H1 (cell line): ENCODE data around the gene PCDHGA7. TPM values are rescaled to one million over a fixed set of nuclear protein-coding genes. Genes with fewer than 3 reads are reported as not detected.
"Not testable (repeated sequence)": the region's sequence is repeated elsewhere in the genome, so short reads cannot be mapped to it uniquely, and the experiment has no call there.

ENCODE experiments used
- CTCF ChIA-PET: fragments of 300-600 bp; sonication (Branson Sonifier 250); formaldehyde crosslinking; loops from one replicate; lab custom pipeline; 2021; ENCODE audit not compliant: partially characterized antibody; lab: Charles Lee
- POLR2A ChIA-PET: fragments of 300-600 bp; sonication (Branson Sonifier 250); formaldehyde crosslinking; loops from one replicate; lab custom pipeline; 2021; ENCODE audit warnings: inconsistent platforms; ENCODE audit not compliant: partially characterized antibody; lab: Charles Lee
- DNase-seq, 2 experiments: peaks; one replicate each; pipeline versions ENCODE4 v3.0.0 to v3.0.0-alpha.2; 2010 to 2022; ENCODE audit warnings: low spot score in 2 of 2, low read depth in 1 of 2, mixed read lengths in 1 of 2
- FAIRE-seq: peaks from 2 replicates; lab custom pipeline; 2011; peaks lifted over from hg19 to GRCh38; lab: Jason Lieb, UNC
- H2AFZ ChIP-seq: 2 replicates; pipeline ENCODE4 v1.8.1; 2012; ENCODE audit warnings: low read length, inconsistent platforms
- H2AK5ac ChIP-seq: 2 replicates; pipeline ENCODE4 v1.6.1; 2013; ENCODE audit warnings: low read depth, low read length
- H2BK120ac ChIP-seq: replicated peaks from 2 replicates; pipeline ENCODE3; 2013; ENCODE audit warnings: low read depth, low read length, inconsistent platforms
- H2BK12ac ChIP-seq: 2 replicates; pipeline ENCODE4 v1.6.1; 2013; ENCODE audit warnings: low read depth, low read length
- H2BK15ac ChIP-seq: 2 replicates; pipeline ENCODE4 v1.6.1; 2013; ENCODE audit warnings: low read length
- H2BK20ac ChIP-seq: 2 replicates; pipeline ENCODE4 v1.6.1; 2013; ENCODE audit warnings: low read length
- H2BK5ac ChIP-seq: 2 replicates; pipeline ENCODE4 v1.6.1; 2013; ENCODE audit warnings: low read depth, low read length
- H3K14ac ChIP-seq: 2 replicates; pipeline ENCODE4 v1.6.1; 2013; ENCODE audit warnings: inconsistent platforms; ENCODE audit not compliant: insufficient read length
- H3K18ac ChIP-seq: 2 replicates; pipeline ENCODE4 v1.6.1; 2013; ENCODE audit warnings: low read length; ENCODE audit errors: extremely low read depth
- H3K23ac ChIP-seq: 2 replicates; pipeline ENCODE4 v1.6.1; 2013; ENCODE audit warnings: inconsistent platforms; ENCODE audit not compliant: insufficient read length
- H3K23me2 ChIP-seq: 2 replicates; pipeline ENCODE4 v1.6.1; 2013; ENCODE audit warnings: low read depth, low read length
- H3K27ac ChIP-seq: 2 replicates; pipeline ENCODE4 v1.6.1; 2011; ENCODE audit warnings: low read depth, low read length, inconsistent platforms
- H3K27me3 ChIP-seq, 4 experiments: replicated peaks in 1 of 4; 1 replicate in 1 of 4; 2 replicates in 3 of 4; pipeline versions ENCODE4 v1.6.1 to v1.8.1; 2011 to 2013; ENCODE audit warnings: low read length in 3 of 4, mild to moderate bottlenecking in 3 of 4, inconsistent platforms in 2 of 4, mixed read lengths in 2 of 4, moderate library complexity in 1 of 4; ENCODE audit not compliant: control insufficient read depth in 3 of 4, insufficient read depth in 3 of 4; ENCODE audit errors: extremely low read depth in 1 of 4
- H3K36me3 ChIP-seq, 4 experiments: 2 replicates each; pipeline versions ENCODE4 v1.6.1 to v1.8.1; 2011 to 2013; ENCODE audit warnings: mild to moderate bottlenecking in 4 of 4, low read length in 3 of 4, moderate library complexity in 2 of 4, control low read depth in 1 of 4, inconsistent platforms in 1 of 4; ENCODE audit not compliant: insufficient read depth in 4 of 4, control insufficient read depth in 2 of 4
- H3K4ac ChIP-seq: replicated peaks from 2 replicates; pipeline ENCODE3; 2013; ENCODE audit warnings: low read length, low read depth, mixed read lengths, inconsistent platforms; ENCODE audit not compliant: insufficient read length
- H3K4me1 ChIP-seq, 4 experiments: replicated peaks in 1 of 4; 1 replicate in 1 of 4; 2 replicates in 3 of 4; pipeline versions ENCODE4 v1.6.1 to v1.8.1; 2011 to 2013; ENCODE audit warnings: low read length in 3 of 4, inconsistent platforms in 2 of 4, mixed read lengths in 1 of 4; ENCODE audit not compliant: insufficient read depth in 4 of 4, control insufficient read depth in 3 of 4
- H3K4me2 ChIP-seq, 2 experiments: 2 replicates each; pipeline versions ENCODE4 v1.6.1 to v1.8.1; 2011 to 2013; ENCODE audit warnings: low read depth in 2 of 2, low read length in 2 of 2, control low read depth in 1 of 2, inconsistent platforms in 1 of 2, mild to moderate bottlenecking in 1 of 2; ENCODE audit not compliant: insufficient read depth in 1 of 2
- H3K4me3 ChIP-seq, 4 experiments: fragments of 200-600, 300-600 bp in 1 of 4; sonication (generic), shearing (Covaris generic), sonication (Bioruptor Twin) in 1 of 4; 2 replicates each; pipeline versions ENCODE4 v1.5.1 to v1.8.1; 2011 to 2016; ENCODE audit warnings: low read length in 4 of 4, low read depth in 3 of 4, control low read depth in 2 of 4, inconsistent platforms in 2 of 4, mild to moderate bottlenecking in 2 of 4, mixed read lengths in 1 of 4, moderate library complexity in 1 of 4; ENCODE audit not compliant: insufficient read depth in 2 of 4; ENCODE audit errors: extremely low read depth in 1 of 4
- H3K56ac ChIP-seq: replicated peaks from 2 replicates; pipeline ENCODE3; 2013; ENCODE audit warnings: low read depth, mild to moderate bottlenecking, mixed read lengths, low read length, inconsistent platforms; ENCODE audit not compliant: insufficient read length
- H3K79me1 ChIP-seq: 2 replicates; pipeline ENCODE4 v1.6.1; 2013; ENCODE audit warnings: low read depth, low read length, control low read depth
- H3K79me2 ChIP-seq, 2 experiments: 2 replicates each; pipeline versions ENCODE4 v1.6.1 to v1.8.1; 2012 to 2013; ENCODE audit warnings: low read length in 2 of 2, mild to moderate bottlenecking in 2 of 2, inconsistent platforms in 1 of 2; ENCODE audit not compliant: insufficient read depth in 2 of 2, control insufficient read depth in 1 of 2
- H3K9ac ChIP-seq, 4 experiments: replicated peaks in 1 of 4; 1 replicate in 1 of 4; 2 replicates in 3 of 4; pipeline versions ENCODE4 v1.6.1 to v1.8.1; 2011 to 2013; ENCODE audit warnings: low read depth in 3 of 4, low read length in 3 of 4, control low read depth in 2 of 4, mild to moderate bottlenecking in 2 of 4, moderate library complexity in 2 of 4, inconsistent platforms in 1 of 4; ENCODE audit errors: extremely low read depth in 1 of 4
- H3K9me3 ChIP-seq, 2 experiments: 2 replicates each; pipeline versions ENCODE4 v1.6.1 to v1.8.1; 2012 to 2013; ENCODE audit warnings: mild to moderate bottlenecking in 2 of 2, moderate library complexity in 2 of 2, control low read depth in 1 of 2, inconsistent platforms in 1 of 2, low read depth in 1 of 2, low read length in 1 of 2, mixed read lengths in 1 of 2; ENCODE audit not compliant: insufficient read depth in 2 of 2
- H4K20me1 ChIP-seq, 2 experiments: replicated peaks in 1 of 2; 2 replicates each; pipeline versions ENCODE3 to v1.8.1; 2011 to 2013; ENCODE audit warnings: inconsistent platforms in 2 of 2, low read length in 2 of 2, mild to moderate bottlenecking in 1 of 2; ENCODE audit not compliant: insufficient read depth in 2 of 2, control insufficient read depth in 1 of 2
- H4K5ac ChIP-seq: 2 replicates; pipeline ENCODE4 v1.6.1; 2013; ENCODE audit warnings: low read length, low read depth, mixed read lengths, inconsistent platforms; ENCODE audit not compliant: insufficient read length
- H4K8ac ChIP-seq: 2 replicates; pipeline ENCODE4 v1.8.0; 2013; ENCODE audit warnings: mild to moderate bottlenecking, moderate library complexity, low read length, inconsistent platforms; ENCODE audit not compliant: insufficient read depth; ENCODE audit errors: extremely low read depth
- H4K91ac ChIP-seq: replicated peaks from 2 replicates; pipeline ENCODE3; 2013; ENCODE audit warnings: low read length, mixed read lengths, inconsistent platforms; ENCODE audit not compliant: insufficient read length
- WGBS, 2 experiments: shearing (Covaris generic) in 1 of 2; methylation state at CpG; one replicate each; pipeline versions ENCODE4 v1.1.6 to v1.1.7; 2013 to 2015; ENCODE audit warnings: low lambda C conversion rate in 2 of 2, mixed read lengths in 2 of 2, inconsistent platforms in 1 of 2, low coverage in 1 of 2, missing lambda C conversion rate in 1 of 2; ENCODE audit not compliant: insufficient replicate concordance in 2 of 2, insufficient coverage in 1 of 2, insufficient read length in 1 of 2; ENCODE audit errors: extremely low coverage in 1 of 2, missing lambda C conversion rate in 1 of 2; 5-methylcytosine and 5-hydroxymethylcytosine counted together
- polyA plus RNA-seq, 7 experiments: library from polyadenylated mRNA; depleted of rRNA in 3 of 7; stranded (reverse) in 5 of 7; unstranded in 2 of 7; fragments of >200 nt in 5 of 7; fragments of 200-250 nt in 2 of 7; gene quantifications; 1 replicate in 5 of 7; 2 replicates in 1 of 7; 4 replicates in 1 of 7; pipeline versions ENCODE4 v1.2.1 to v1.2.3, GENCODE V29; 2011 to 2013; ENCODE audit warnings: missing spikeins in 2 of 7, mixed read lengths in 2 of 7
- total RNA-seq: library from RNA; stranded (reverse); fragmentation: NEBNext Ultra II Directional; extraction: Animal tissue kit (Norgen Biotek cat#: 25700); gene quantifications from 2 replicates; pipeline ENCODE4 v1.2.1, GENCODE V29; 2021

The PCDHGA7 gene
- total and polyA plus RNA-seq, 2 of the 8 experiments (the other 6 are each of a cell fraction or from before 2014, with no cell fraction given) = 0.39 to 1.1 TPM

DNA sequence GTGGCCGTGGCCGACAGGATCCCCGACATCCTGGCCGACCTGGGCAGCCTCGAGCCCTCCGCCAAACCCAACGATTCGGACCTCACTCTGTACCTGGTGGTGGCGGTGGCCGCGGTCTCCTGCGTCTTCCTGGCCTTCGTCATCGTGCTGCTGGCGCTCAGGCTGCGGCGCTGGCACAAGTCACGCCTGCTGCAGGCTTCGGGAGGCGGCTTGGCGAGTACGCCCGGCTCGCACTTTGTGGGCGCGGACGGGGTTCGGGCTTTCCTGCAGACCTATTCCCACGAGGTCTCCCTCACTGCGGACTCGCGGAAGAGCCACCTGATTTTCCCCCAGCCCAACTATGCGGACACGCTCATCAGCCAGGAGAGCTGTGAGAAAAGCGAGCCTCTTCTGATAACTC, 36.5 kb upstream of the PCDHGA7 start:
- H3K36me3 ChIP-seq, H4K5ac ChIP-seq, H2AK5ac ChIP-seq, H3K4me3 ChIP-seq, POLR2A ChIA-PET, H4K91ac ChIP-seq, H2BK12ac ChIP-seq, H3K4ac ChIP-seq, H3K4me2 ChIP-seq, H2BK15ac ChIP-seq, H4K20me1 ChIP-seq, H3K27me3 ChIP-seq, FAIRE-seq, H3K79me1 ChIP-seq, H2BK120ac ChIP-seq, H2BK20ac ChIP-seq, H3K27ac ChIP-seq, H4K8ac ChIP-seq, H3K9ac ChIP-seq, H3K14ac ChIP-seq, H3K18ac ChIP-seq, DNase-seq, H3K23ac ChIP-seq, H3K4me1 ChIP-seq, H3K79me2 ChIP-seq, H3K56ac ChIP-seq, H3K23me2 ChIP-seq, H2AFZ ChIP-seq, H2BK5ac ChIP-seq: not testable (repeated sequence)
- peaks cover 24 to 25% of the 10 kb centered on the region in 2 experiments for H3K9me3 ChIP-seq
- 94% methylated on average over 18 of the region's 35 CpGs; no CpG with 5 or more reads in 1 of the 2 experiments for WGBS, 2 experiments
- CTCF ChIA-PET = interaction anchor here (1.3 to 3.8 kb wide), 7 partner anchors 10 to 122 kb away, joined by 3 to 15 read pairs (median 10); partner anchors contain the start of genes PCDHB14 and PCDHB15
